K562 (cell line): ENCODE results near the gene PTPRC. TPM values are rescaled to one million over a fixed set of nuclear protein-coding genes. Genes with fewer than 3 reads are reported as not detected.

ENCODE experiments used
- BCLAF1 ChIP-seq, 2 experiments: fragments of 450-650 bp in 1 of 2; IDR thresholded peaks; 2 replicates each; pipeline ENCODE4 v1.6.1; 2011 to 2017; ENCODE audit warnings: low read depth in 2 of 2, antibody characterized with exemption in 1 of 2, borderline replicate concordance in 1 of 2, low read length in 1 of 2, mild to moderate bottlenecking in 1 of 2, mixed read lengths in 1 of 2; ENCODE audit not compliant: control insufficient read depth in 1 of 2
- CBX2 ChIP-seq: fragments of 200-600 bp; sonication (generic); IDR thresholded peaks from one replicate; pipeline ENCODE4 v1.6.1; 2012; ENCODE audit warnings: mild to moderate bottlenecking, low read length, inconsistent platforms; ENCODE audit not compliant: insufficient read depth, poor library complexity, severe bottlenecking
- FOXM1 ChIP-seq, 2 experiments: fragments of 450-650 bp in 1 of 2; sonication (generic) in 1 of 2; formaldehyde crosslinking in 1 of 2; IDR thresholded peaks; 2 replicates each; pipeline versions ENCODE4 v1.6.1 to v1.9.0; 2017 to 2022; ENCODE audit warnings: low read depth in 2 of 2, mild to moderate bottlenecking in 2 of 2, missing genetic modification reagents in 1 of 2, moderate library complexity in 1 of 2
- KAT2B ChIP-seq: IDR thresholded peaks from one replicate; pipeline ENCODE4 v1.6.1; 2012; ENCODE audit warnings: low read depth, mild to moderate bottlenecking, control low read depth, inconsistent platforms, low read length, moderate library complexity
- NONO ChIP-seq, 2 experiments: fragments of 200-400 bp in 1 of 2; fragments of 450-650 bp in 1 of 2; formaldehyde crosslinking in 1 of 2; IDR thresholded peaks; 2 replicates each; pipeline ENCODE4 v1.6.1; 2017; ENCODE audit warnings: low read depth in 2 of 2, mild to moderate bottlenecking in 2 of 2, moderate library complexity in 2 of 2, low read length in 1 of 2
- PML ChIP-seq: IDR thresholded peaks from 2 replicates; pipeline ENCODE4 v1.6.1; 2012; ENCODE audit warnings: low read length, inconsistent platforms
- REST ChIP-seq, 2 experiments: fragments of 450-650 bp; formaldehyde crosslinking in 1 of 2; IDR thresholded peaks; 2 replicates each; pipeline versions ENCODE4 v1.4.0 to v1.6.1; 2014 to 2020; ENCODE audit warnings: mild to moderate bottlenecking in 2 of 2, borderline replicate concordance in 1 of 2, low read depth in 1 of 2
- SOX6 ChIP-seq: fragments of 450-650 bp; IDR thresholded peaks from 2 replicates; pipeline ENCODE4 v1.6.1; 2014; ENCODE audit warnings: mild to moderate bottlenecking
- ZFPM2 ChIP-seq: fragments of 250-450 bp; sonication (Bioruptor Pico); IDR thresholded peaks from 2 replicates; pipeline ENCODE4 v1.5.1; 2022; ENCODE audit warnings: mild to moderate bottlenecking
- ZNF23 ChIP-seq: fragments of 250-450 bp; sonication (Bioruptor Pico); IDR thresholded peaks from 2 replicates; pipeline ENCODE4 v1.4.0; 2020; ENCODE audit warnings: mild to moderate bottlenecking
- ZNF561 ChIP-seq: fragments of 450-650 bp; formaldehyde crosslinking; conservative IDR thresholded peaks from 2 replicates; pipeline ENCODE4 v1.4.0; 2020; ENCODE audit warnings: mild to moderate bottlenecking, moderate library complexity
- polyA plus RNA-seq, 8 experiments: library from polyadenylated mRNA; depleted of rRNA in 4 of 8; stranded (reverse) in 5 of 8; unstranded in 3 of 8; fragments of >200 nt; fragmentation: Nextera tagmentation in 2 of 8; fragmentation: Illumina TruSeq in 1 of 8; extraction: Ambion mirVana in 2 of 8; extraction: Trizol in 1 of 8; gene quantifications; 2 replicates each; pipeline versions ENCODE4 v1.2.1 to v1.2.3, GENCODE V29; 2011 to 2014; ENCODE audit warnings: inconsistent platforms in 1 of 8, missing spikeins in 1 of 8
- total RNA-seq, 7 experiments: library from RNA; depleted of rRNA in 6 of 7; stranded (reverse); fragments of >200 nt in 6 of 7; fragmentation: Illumina TruSeq in 2 of 7; extraction: Trizol in 2 of 7; gene quantifications; 2 replicates each; pipeline versions ENCODE4 v1.2.1 to v1.2.3, GENCODE V29; 2011 to 2021; ENCODE audit warnings: low replicate concordance in 1 of 7
- TF ChIP-seq, protein P1 (sequence below): sonication (generic); IDR thresholded peaks from 2 replicates; pipeline ENCODE4 v1.6.1; 2016
- TF ChIP-seq, protein P2 (sequence below), 2 experiments: fragments of 250-450 bp in 1 of 2; fragments of 450-650 bp in 1 of 2; sonication (Bioruptor Pico) in 1 of 2; IDR thresholded peaks; 2 replicates each; pipeline versions ENCODE4 v1.6.1 to v1.8.0; 2016 to 2021; ENCODE audit warnings: mild to moderate bottlenecking in 2 of 2, moderate library complexity in 2 of 2, missing compliant biosample characterization in 1 of 2, missing genetic modification characterization in 1 of 2

The PTPRC gene
- total and polyA plus RNA-seq, 9 of the 15 experiments (the other 6 are each of a cell fraction or from before 2014, with no cell fraction given), result 7.1 to 107 (median 62.9) TPM

DNA sequence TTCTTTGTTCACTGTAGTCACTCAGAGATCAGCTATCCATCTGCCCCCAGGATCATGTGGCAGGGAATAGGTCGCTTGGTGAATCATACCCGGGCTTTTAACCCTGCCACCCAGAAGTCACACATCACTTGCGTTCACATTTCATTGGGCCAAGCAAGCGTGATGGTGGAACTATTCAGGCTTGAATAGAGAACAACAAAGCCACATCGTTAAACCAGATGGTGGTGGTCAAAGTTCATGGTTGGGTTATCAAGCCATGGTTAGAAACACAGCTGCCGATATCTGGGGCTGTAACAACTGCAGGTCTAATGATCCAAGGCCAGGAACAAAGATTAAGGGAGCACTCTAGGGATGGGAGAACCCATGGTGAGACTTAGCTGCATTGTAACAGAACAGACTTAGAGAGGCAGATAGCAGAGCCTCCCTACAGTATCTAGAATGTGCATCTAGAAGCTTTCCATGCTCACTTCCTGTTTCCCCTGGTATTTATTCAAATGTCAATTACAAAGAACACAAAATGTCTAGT lies 40.0 kb upstream of the PTPRC start (continued):
- 0 out of 2 replicates have a peak, but pooled peaks have one; percentile 6 for TF ChIP-seq REST (IDR thresholded peaks at IDR 0.05; ENCODE audit: borderline replicate concordance)
- TF ChIP-seq REST (CRISPR knock-in tag; IDR thresholded peaks at IDR 0.05; ENCODE audit: low read depth), result no peak
- TF ChIP-seq, protein P1, sequence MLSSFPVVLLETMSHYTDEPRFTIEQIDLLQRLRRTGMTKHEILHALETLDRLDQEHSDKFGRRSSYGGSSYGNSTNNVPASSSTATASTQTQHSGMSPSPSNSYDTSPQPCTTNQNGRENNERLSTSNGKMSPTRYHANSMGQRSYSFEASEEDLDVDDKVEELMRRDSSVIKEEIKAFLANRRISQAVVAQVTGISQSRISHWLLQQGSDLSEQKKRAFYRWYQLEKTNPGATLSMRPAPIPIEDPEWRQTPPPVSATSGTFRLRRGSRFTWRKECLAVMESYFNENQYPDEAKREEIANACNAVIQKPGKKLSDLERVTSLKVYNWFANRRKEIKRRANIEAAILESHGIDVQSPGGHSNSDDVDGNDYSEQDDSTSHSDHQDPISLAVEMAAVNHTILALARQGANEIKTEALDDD, result peak; percentile 91
- TF ChIP-seq CBX2, result no peak
- 0 out of 4 replicates have a peak, but pooled peaks of 1 of the 2 experiments have one; percentile 40 for TF ChIP-seq BCLAF1 (IDR thresholded peaks at IDR 0.05; ENCODE audit: borderline replicate concordance in 1 of 2, control insufficient read depth in 1 of 2, low read depth in 2 of 2, low read length in 1 of 2)
- no peak for TF ChIP-seq KAT2B
- TF ChIP-seq SOX6, result peak; percentile 64; the same call in 1 of the 2 replicates
- no peak for TF ChIP-seq NONO (IDR thresholded peaks at IDR 0.05; ENCODE audit: low read depth in 2 of 2, low read length in 1 of 2)
- TF ChIP-seq FOXM1 (IDR thresholded peaks at IDR 0.05; ENCODE audit: low read depth), result peak; percentile 67; the same call in 1 of the 2 replicates
- no peak for TF ChIP-seq FOXM1 (CRISPR knock-in tag; IDR thresholded peaks at IDR 0.05; ENCODE audit: low read depth)
- TF ChIP-seq ZNF23, result no peak
- no peak for TF ChIP-seq ZFPM2 (CRISPR knock-in tag)
- peak; percentile 67 for TF ChIP-seq PML
- TF ChIP-seq, protein P2, sequence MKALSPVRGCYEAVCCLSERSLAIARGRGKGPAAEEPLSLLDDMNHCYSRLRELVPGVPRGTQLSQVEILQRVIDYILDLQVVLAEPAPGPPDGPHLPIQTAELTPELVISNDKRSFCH (CRISPR knock-in tag; IDR thresholded peaks at IDR 0.05), result no peak
- TF ChIP-seq, protein P2 (tag; IDR thresholded peaks at IDR 0.05), result peak; percentile 22; the same call in 1 of the 2 replicates
- no peak for TF ChIP-seq ZNF561 (CRISPR knock-in tag)
